Keratinocyte (primary cell): ENCODE data around the gene MRC2. TPM values are rescaled to one million over a fixed set of nuclear protein-coding genes. Genes with fewer than 3 reads are reported as not detected.

Experiments
- DNase-seq: peaks from one replicate; pipeline ENCODE4 v3.0.0-alpha.2; 2011; ENCODE audit warnings: low read depth, missing footprints, low spot score
- FAIRE-seq: peaks from 2 replicates; lab custom pipeline; 2011; peaks lifted over from hg19 to GRCh38; lab: Jason Lieb, UNC
- H2AFZ ChIP-seq: 2 replicates; pipeline ENCODE4 v1.6.0; 2012; ENCODE audit warnings: low read length, control low read depth, inconsistent platforms; ENCODE audit not compliant: control insufficient read depth
- H3K27ac ChIP-seq: 2 replicates; pipeline ENCODE4 v1.5.1; 2011; ENCODE audit warnings: low read length; ENCODE audit not compliant: control insufficient read depth, insufficient read depth
- H3K27me3 ChIP-seq: 3 replicates; pipeline ENCODE4 v1.6.0; 2011; ENCODE audit warnings: low read length; ENCODE audit not compliant: control insufficient read depth, insufficient read depth; ENCODE audit errors: extremely low read depth
- H3K36me3 ChIP-seq, 2 experiments: 2 replicates in 1 of 2; 3 replicates in 1 of 2; pipeline ENCODE4 v1.5.1; 2011; ENCODE audit warnings: low read length in 2 of 2, mild to moderate bottlenecking in 1 of 2; ENCODE audit not compliant: control insufficient read depth in 2 of 2, insufficient read depth in 2 of 2; ENCODE audit errors: extremely low read depth in 1 of 2
- H3K4me1 ChIP-seq: 3 replicates; pipeline ENCODE4 v1.5.1; 2011; ENCODE audit warnings: low read length; ENCODE audit not compliant: control insufficient read depth, insufficient read depth; ENCODE audit errors: extremely low read depth
- H3K4me2 ChIP-seq: 3 replicates; pipeline ENCODE4 v1.6.0; 2011; ENCODE audit warnings: low read depth, low read length; ENCODE audit not compliant: control insufficient read depth, insufficient read depth; ENCODE audit errors: extremely low read depth
- H3K4me3 ChIP-seq, 3 experiments: fragments of 200-600 bp in 1 of 3; sonication (generic) in 1 of 3; 2 replicates in 2 of 3; 3 replicates in 1 of 3; pipeline ENCODE4 v1.5.1; 2011 to 2016; ENCODE audit warnings: low read length in 3 of 3, mild to moderate bottlenecking in 3 of 3, control low read depth in 2 of 3, inconsistent platforms in 1 of 3, low read depth in 1 of 3, mixed read lengths in 1 of 3, mixed run types in 1 of 3, moderate library complexity in 1 of 3; ENCODE audit not compliant: control insufficient read depth in 2 of 3, insufficient read depth in 2 of 3; ENCODE audit errors: extremely low read depth in 1 of 3
- H3K79me2 ChIP-seq: 2 replicates; pipeline ENCODE4 v1.6.0; 2012; ENCODE audit warnings: low read length; ENCODE audit not compliant: control insufficient read depth, insufficient read depth
- H3K9ac ChIP-seq: 3 replicates; pipeline ENCODE4 v1.6.0; 2011; ENCODE audit warnings: low read length; ENCODE audit not compliant: control insufficient read depth, insufficient read depth; ENCODE audit errors: extremely low read depth
- H3K9me1 ChIP-seq: 3 replicates; pipeline ENCODE4 v1.6.0; 2011; ENCODE audit warnings: low read length; ENCODE audit not compliant: control insufficient read depth, insufficient read depth; ENCODE audit errors: extremely low read depth
- H3K9me3 ChIP-seq: 2 replicates; pipeline ENCODE4 v1.5.1; 2012; ENCODE audit warnings: low read depth, low read length; ENCODE audit not compliant: control insufficient read depth
- H4K20me1 ChIP-seq: 3 replicates; pipeline ENCODE4 v1.6.0; 2011; ENCODE audit warnings: low read length; ENCODE audit not compliant: control insufficient read depth, insufficient read depth; ENCODE audit errors: extremely low read depth
- EZH2 ChIP-seq: IDR thresholded peaks from one replicate; pipeline ENCODE4 v1.6.1; 2012; ENCODE audit warnings: inconsistent platforms, mild to moderate bottlenecking, low read length, moderate library complexity
- dilution Hi-C: fragments of 300-500 bp; cut with MboI; formaldehyde crosslinking; loops from one replicate; pipeline ENCODE4 v1.7.0; 2020; ENCODE audit warnings: low sequenced_read_pairs; ENCODE audit not compliant: extremely low pct_ligation_motif_present
- polyA plus RNA-seq, 5 experiments: library from polyadenylated mRNA; depleted of rRNA in 3 of 5; stranded (reverse) in 3 of 5; stranded (forward) in 1 of 5; unstranded in 1 of 5; fragments of >200 nt; gene quantifications; 1 replicate in 1 of 5; 2 replicates in 3 of 5; 3 replicates in 1 of 5; pipeline versions ENCODE4 v1.2.1 to v1.2.3, GENCODE V29; 2011 to 2012; ENCODE audit warnings: missing spikeins in 2 of 5, low read depth in 1 of 5, low replicate concordance in 1 of 5
- TF ChIP-seq, protein P1 (sequence below), 3 experiments: IDR thresholded peaks in 1 of 3; conservative IDR thresholded peaks in 1 of 3; optimal IDR thresholded peaks in 1 of 3; 2 replicates in 2 of 3; 3 replicates in 1 of 3; pipeline versions ENCODE3 to v1.5.1; 2011; ENCODE audit warnings: low read length in 3 of 3, mild to moderate bottlenecking in 3 of 3, moderate library complexity in 2 of 3, control low read depth in 1 of 3, inconsistent platforms in 1 of 3; ENCODE audit not compliant: insufficient read depth in 2 of 3; ENCODE audit errors: extremely low read depth in 1 of 3

Gene MRC2
- polyA plus RNA-seq, 1 donor (not counting 4 experiments of a cell fraction or from before 2014, with no cell fraction given), result 14.0 TPM

DNA sequence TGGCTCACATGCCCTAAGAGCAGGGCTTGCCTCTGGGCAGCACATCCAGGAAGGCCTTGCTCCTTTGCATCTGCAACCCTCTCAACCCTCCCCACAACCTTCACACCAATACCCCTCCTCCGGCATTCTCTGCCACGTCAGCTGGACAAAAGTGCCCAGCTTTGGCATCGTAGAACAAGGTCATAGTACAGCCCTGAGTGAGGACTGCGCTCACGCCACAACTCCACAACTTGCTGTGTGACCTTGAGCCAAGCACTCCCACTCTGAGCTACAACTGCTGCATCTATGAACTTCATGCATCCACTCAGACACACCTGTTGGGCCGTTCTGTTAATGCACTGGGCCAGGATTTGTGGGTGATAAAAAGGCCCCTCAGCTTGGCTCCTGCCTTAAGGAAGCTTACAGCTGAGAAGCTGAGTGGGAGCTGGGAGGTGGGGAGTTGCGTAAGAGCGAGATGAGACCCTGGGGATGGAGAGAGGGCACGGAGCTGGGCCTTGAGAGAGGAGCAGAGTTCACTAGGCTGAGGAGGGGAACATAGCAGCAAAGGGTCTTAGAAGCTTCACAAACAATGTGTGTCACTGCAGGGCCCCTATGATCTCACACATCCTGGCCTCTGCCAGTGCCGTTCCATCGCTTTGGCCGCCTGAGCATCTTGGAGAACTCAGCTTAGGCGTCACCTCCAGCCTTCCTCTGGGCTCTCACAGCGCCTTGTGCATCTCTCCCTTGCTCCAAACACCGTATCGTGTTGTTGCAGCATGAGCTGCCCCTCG lies 8.6 kb upstream of the MRC2 start:
- Histone ChIP-seq H3K4me3 (no peak overlapping the region), H3K9ac (no peak overlapping the region), H3K4me1 (peaks cover 7% of the 10 kb centered on the region), H3K27ac (no peak overlapping the region), H3K27me3 (no peaks in the 10 kb centered on the region), H2AFZ (no peak overlapping the region), H3K9me3 (no peaks in the 10 kb centered on the region), H3K9me1 (no peaks in the 10 kb centered on the region), H4K20me1 (no peaks in the 10 kb centered on the region), H3K36me3 (peaks cover 0 to 14% of the 10 kb centered on the region in 2 experiments), H3K79me2 (no peaks in the 10 kb centered on the region), H3K4me2 (no peak overlapping the region)
- FAIRE-seq (no peak), DNase-seq (no peak)
- TF ChIP-seq EZH2, result no peak
- TF ChIP-seq, protein P1, sequence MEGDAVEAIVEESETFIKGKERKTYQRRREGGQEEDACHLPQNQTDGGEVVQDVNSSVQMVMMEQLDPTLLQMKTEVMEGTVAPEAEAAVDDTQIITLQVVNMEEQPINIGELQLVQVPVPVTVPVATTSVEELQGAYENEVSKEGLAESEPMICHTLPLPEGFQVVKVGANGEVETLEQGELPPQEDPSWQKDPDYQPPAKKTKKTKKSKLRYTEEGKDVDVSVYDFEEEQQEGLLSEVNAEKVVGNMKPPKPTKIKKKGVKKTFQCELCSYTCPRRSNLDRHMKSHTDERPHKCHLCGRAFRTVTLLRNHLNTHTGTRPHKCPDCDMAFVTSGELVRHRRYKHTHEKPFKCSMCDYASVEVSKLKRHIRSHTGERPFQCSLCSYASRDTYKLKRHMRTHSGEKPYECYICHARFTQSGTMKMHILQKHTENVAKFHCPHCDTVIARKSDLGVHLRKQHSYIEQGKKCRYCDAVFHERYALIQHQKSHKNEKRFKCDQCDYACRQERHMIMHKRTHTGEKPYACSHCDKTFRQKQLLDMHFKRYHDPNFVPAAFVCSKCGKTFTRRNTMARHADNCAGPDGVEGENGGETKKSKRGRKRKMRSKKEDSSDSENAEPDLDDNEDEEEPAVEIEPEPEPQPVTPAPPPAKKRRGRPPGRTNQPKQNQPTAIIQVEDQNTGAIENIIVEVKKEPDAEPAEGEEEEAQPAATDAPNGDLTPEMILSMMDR (optimal IDR thresholded peaks at IDR 0.05 in 1 of 3, IDR thresholded peaks at IDR 0.05 in 1 of 3, conservative IDR thresholded peaks at IDR 0.05 in 1 of 3; ENCODE audit: extremely low read depth in 1 of 3, insufficient read depth in 2 of 3, low read length in 3 of 3), result no peak
- dilution Hi-C loops, result no loop called here

DNA sequence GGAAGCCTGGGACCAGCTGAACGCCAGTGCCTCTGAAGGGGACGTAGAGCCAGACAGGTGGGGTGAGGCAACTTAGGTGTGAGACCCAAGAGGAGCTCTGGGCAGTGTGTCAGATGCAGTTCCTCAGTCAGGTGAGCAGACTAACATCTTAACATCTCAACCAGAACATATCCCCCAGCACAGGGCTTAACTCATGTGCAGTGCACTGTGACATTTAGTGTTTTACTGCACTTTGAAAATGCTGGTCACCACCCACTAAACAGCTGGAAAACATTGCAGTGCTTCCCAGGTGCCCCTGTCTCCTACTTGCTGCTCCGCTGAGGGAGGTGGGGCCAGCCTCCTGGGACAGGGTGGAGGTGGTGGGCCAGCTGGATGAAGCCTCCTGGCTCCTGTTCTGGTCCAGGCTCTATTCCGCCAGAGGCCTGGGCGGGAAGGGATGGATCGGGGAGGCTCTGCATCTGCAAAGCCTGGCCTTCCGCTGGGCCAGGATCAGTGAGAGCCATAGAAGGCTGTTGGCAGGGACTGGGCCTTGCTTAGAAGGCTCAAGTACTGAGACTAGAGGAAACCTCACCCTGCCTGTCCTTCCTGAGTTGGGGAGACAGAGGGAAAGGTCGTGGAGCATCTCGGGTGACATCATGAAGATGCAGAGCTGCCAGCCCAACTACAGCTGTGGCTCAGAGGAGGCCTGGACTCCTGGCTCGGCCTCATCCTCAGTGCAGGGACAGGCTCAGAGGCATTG lies 7.9 kb upstream of the MRC2 start:
- no peaks in the 10 kb centered on the region for H3K79me2 ChIP-seq
- peaks cover 0 to 13% of the 10 kb centered on the region in 2 experiments for H3K36me3 ChIP-seq
- H3K4me1 ChIP-seq, result peaks cover 7% of the 10 kb centered on the region
- H3K9me3 ChIP-seq, result no peaks in the 10 kb centered on the region
- dilution Hi-C loops, result no loop called here
- H3K4me2 ChIP-seq, result no peak overlapping the region
- H3K9ac ChIP-seq, result no peak overlapping the region
- DNase-seq (no peak), FAIRE-seq (no peak)
- no peak overlapping the region for H3K27ac ChIP-seq
- no peak overlapping the region for H2AFZ ChIP-seq
- no peak overlapping the region for H3K4me3 ChIP-seq
- no peaks in the 10 kb centered on the region for H3K9me1 ChIP-seq
- no peak for TF ChIP-seq EZH2
- TF ChIP-seq, protein P1 (optimal IDR thresholded peaks at IDR 0.05 in 1 of 3, IDR thresholded peaks at IDR 0.05 in 1 of 3, conservative IDR thresholded peaks at IDR 0.05 in 1 of 3; ENCODE audit: extremely low read depth in 1 of 3, insufficient read depth in 2 of 3, low read length in 3 of 3), result no peak
- no peaks in the 10 kb centered on the region for H3K27me3 ChIP-seq
- H4K20me1 ChIP-seq, result no peaks in the 10 kb centered on the region
